Thyroid gland (tissue), 4 donors: Measurements from ENCODE around the gene RPL32.

Source experiments
- CTCF ChIP-seq, 6 experiments: fragments of 200-600 bp in 3 of 6; fragments of 450-650 bp in 3 of 6; sonication (generic) in 3 of 6; IDR thresholded peaks; one replicate each; pipeline ENCODE4 v1.5.1; 2016 to 2019; ENCODE audit warnings: antibody characterized with exemption in 6 of 6, mild to moderate bottlenecking in 2 of 6, inconsistent platforms in 1 of 6, moderate library complexity in 1 of 6
- POLR2A ChIP-seq, 2 donors: fragments of 450-650 bp; IDR thresholded peaks; one replicate each; pipeline ENCODE4 v1.6.1; 2017; ENCODE audit warnings: antibody characterized with exemption in 2 of 2, mild to moderate bottlenecking in 2 of 2, moderate library complexity in 1 of 2

GRCh38 chr3:12840591-12841148, 695 bp downstream of the RPL32 start:
- TF ChIP-seq CTCF (IDR thresholded peaks at IDR 0.05) = no peak
- TF ChIP-seq POLR2A (IDR thresholded peaks at IDR 0.05) = no peak
